Stimulated activated CD4-positive, alpha-beta T cell treated with anti-CD3 and anti-CD28 coated beads, TNF-alpha, amount 100 ng/mL, for 24 hours (primary cell): ENCODE measurements around the gene DLX3.
"Not testable (repeated sequence)": the region's sequence is repeated elsewhere in the genome, so short reads cannot be mapped to it uniquely, and the experiment has no call there.

ENCODE experiments used
- DNase-seq, 3 experiments: peaks; one replicate each; pipeline ENCODE4 v3.0.0-alpha.2; 2020; ENCODE audit warnings: low read depth in 3 of 3

Gene DLX3

GRCh38 chr17:49995055-49995738 lies at the start of gene DLX3:
DLX3 (minus strand) TSS chr17:49995224; CDS start chr17:49994998, 226 bp downstream.
- peak in 1 of 3 experiments; percentile 25 for DNase-seq

DNA sequence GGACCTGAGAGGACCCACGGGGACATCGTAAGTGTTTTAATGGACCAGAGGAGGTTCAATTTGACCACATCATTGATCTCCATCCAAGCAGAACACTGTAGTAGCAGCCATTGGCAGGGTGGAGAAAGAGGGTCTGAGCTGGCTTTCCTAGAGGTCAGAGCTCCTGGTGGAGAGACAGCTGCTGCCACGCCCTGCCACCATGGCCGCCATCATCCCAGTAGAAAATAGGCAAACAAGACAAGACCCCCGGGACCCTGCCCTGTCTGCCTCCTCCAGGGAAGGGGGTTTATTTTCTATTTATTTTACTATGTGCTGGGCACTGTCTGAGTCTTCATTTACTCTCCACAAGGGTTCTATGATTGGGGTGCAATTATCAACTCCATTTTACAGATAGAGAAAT lies 49.5 kb upstream of the DLX3 start:
- no peak for DNase-seq

DNA sequence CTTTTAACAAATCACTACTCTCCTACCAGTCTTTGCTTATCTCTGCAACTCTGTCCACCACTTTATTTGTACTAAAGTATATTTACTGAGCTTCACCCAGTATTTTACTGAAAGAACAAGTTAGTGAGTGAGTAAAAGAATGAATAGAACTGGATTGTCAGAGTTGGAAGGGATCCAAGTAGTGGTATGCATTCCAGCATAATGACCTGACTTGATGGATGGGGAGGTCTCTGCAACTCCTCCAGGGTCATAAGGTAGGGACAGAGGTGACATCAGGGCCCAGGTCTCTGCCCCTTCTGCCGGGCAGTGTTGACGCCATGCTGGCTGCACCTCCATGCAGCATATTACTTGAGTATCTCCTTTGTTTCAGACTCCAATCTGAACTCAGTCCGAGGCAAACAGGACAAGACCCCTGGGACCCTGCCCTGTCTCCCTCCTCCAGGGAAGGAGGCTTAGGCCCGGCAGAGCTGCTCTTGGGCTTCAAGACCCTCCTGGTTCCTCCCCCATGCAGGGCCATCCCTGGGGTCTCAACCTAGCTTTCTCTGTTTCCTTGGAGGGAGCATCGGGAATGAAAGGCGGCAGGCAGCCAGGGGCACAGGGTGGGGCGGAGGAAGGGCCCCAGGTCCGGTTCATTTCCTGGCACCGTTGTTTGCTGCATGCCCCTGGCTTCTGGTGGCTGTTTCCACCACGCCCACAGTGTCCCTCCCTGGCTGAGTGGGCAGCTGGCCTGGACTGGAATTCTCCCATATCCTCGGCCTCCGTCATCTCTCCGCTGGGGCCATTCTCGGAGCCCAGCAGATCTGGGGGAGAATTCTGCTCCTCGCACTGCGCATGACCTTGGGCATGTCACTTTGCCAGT lies 48.5 kb upstream of the DLX3 start:
- DNase-seq: no peak

GRCh38 chr17:50042211-50042610 lies 47.2 kb upstream of the DLX3 start:
- DNase-seq: no peak

GRCh38 chr17:50040496-50040895 lies 45.5 kb upstream of the DLX3 start:
- DNase-seq: not testable (repeated sequence)

DNA sequence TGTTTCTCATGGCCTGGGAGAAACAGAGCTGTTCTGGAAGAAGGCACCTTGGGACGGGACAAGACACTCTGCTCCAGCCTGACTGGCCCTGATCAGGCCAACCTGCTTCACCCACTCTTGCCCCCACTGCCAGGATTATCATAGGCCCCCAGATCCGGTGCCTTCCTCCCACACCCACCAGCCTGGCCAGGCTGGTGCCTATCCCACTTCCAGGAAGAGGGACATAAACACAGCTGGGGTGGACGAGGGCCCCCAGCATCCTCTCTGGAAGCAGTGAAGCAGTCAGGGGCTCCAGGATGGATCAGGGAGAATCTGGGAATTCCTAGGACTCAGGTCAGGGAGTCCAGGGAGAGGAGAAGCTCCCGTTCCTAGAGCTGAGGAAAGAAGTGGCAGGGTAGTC lies 44.0 kb upstream of the DLX3 start:
- no peak for DNase-seq

GRCh38 chr17:50037321-50038107 lies 42.5 kb upstream of the DLX3 start:
- DNase-seq: no peak

DNA sequence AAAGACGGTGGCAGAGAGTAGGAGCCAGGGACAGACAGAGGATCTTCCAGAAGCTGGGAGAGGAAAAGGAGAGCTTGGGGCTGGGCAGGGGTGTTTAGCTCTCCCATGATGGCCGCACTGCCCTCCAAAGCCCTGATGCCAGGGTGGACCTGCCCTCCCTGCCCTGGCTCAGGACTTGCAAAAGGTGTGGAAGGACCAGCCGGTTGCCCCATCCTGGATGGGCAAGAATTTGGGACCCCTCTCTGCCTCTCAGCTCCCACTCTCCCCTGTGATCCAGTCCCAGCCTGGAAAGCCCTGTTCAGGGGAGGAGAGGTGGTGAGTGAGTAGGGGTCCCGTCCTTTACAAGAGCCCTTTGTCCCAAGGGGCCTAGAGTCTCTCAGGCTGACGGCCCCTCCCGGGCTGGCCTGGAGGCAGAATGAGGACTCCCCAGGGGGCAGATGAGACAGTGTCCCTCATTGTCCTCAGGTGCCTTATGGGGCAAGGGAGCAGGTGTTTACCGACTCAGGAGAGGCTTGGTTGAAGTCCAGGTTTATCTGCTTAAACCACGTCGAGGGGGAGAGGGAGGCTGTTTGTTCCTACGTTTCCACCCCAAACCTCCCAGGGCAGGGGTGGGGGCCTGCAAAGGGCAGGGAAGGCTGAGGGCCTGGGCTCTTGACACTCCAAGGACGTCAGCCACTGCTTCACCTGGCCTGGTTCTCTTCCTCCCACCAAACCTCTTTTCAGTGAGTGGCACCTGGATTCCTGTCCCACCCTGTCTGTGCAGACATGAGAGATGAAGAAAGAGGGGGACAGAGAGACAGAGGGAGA lies 41.6 kb upstream of the DLX3 start:
- no peak for DNase-seq

DNA sequence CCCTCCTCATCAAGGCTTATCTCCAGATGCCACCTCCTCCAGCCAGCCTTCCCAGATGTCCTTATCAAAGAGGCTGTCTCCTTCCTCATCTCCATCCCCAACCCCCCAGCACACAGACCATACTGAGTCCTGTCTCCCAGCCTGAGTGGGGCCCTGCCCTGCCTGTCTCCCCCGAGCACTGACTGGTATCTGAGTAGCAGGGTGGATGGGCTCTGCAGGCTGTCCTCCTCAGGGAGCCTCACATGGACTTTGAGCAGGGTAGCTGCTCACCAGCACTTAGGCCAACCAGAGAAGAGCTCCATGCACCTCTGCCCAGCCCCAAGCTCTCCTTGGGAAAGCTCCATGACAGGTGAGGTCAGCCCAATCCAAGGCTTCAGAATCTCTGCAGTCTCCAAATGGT lies 40.9 kb upstream of the DLX3 start:
- no peak for DNase-seq

DNA sequence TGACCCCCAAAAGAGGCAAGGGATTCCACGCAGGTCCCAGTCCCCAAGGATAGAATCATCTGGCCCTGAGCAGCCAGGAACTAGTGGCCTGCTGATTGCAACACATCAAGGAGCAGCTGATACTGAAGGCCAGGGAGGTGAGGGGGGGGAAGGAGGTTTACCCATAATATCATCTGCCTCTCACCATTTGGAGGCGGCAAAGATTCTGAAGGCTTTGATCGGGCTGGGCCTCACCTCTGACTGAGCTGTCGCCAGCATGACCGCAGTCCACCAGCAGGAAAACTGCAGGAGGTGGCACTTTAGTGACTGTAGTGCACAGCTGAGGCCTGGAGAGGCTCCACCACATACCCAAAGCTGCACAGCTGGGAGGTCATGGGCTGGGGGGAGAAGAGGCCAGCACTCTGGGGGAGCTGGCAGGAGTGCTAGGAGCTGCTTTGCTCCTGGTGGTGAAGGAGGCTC lies 40.4 kb upstream of the DLX3 start:
- no peak for DNase-seq

DNA sequence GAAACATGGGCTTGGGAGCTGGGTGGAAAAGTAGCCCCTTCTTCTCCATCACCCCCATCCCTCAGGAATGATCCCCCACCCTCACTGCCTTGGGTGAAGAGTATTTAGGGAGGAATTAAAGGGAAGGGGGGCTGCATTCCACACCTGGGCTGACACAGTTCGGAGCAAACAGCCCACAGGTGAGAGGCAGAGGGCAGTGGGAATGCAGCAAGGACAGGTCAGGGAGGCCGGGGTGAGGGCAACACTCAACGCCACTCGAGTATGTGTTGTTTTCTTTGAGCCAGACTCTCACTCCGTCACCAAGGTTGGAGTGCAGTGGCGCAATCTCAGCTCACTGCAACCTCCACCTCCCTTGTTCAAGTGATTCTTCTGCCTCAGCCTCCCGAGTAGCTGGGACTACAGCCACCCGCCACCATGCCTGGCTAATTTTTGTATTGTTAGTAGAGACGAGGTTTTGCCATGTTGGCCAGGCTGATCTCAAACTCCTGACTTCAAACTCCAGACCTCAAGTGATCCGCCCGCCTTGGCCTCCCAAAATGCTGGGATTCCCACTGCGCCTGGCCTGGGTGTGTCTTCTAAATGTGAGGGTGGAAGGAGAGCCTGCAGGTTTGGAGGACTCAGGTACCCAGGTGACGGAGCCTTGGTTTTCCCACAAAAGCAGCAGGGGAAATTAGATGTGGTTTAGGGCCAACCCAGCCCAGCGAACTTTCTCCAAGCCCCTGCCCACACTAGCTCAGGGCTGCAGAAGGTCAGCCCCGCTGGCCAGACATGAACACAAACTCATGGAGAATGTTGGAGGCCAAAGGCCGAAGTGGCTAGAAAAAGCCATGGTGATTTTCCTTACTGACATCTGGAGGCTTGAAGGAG lies 39.7 kb upstream of the DLX3 start:
- no peak for DNase-seq

DNA sequence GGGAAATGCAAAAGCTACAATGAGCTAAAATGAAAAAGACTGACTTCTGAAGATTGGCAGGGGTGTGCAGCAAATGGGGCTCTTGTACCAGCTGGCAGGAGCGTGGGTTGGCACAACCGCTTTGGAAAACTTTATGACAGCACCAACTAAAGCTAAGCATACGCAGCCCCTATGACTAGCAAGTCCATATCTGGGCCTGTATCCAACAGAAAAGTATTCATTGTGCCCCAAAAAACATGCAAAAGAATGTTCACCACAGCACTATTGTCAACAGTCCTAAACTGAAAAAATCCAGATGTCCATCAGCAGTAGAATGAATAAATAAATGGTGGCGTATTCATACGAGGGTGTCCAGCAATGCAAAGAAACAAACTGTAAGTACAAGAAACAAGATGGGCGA lies 38.3 kb upstream of the DLX3 start:
- no peak for DNase-seq

DNA sequence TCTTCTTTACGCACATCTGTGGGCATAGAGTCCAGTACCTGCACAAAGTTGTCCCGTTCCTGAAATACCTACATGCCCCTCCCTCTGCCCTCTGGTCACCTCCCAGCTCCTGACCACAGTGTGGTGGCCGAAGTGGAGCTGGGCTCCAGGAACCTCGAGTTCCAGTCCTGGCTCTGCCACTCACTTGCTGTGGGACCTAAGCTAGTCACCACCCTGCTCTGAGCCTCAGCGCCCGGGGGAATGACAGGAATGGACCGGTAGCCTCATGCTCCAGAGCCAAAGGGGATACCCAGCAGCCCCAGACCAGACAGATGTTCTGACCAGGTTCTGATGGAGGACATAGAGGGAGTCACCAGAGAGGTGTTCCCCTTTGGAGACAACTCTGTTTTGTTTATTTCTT lies 34.2 kb upstream of the DLX3 start:
- DNase-seq: no peak

- DNase-seq: no peak
Measured at GRCh38 chr17:50028736-50029120, 33.7 kb upstream of the DLX3 start.

GRCh38 chr17:50027881-50028735 lies 33.1 kb upstream of the DLX3 start:
- no peak for DNase-seq

GRCh38 chr17:50027172-50027880 lies 32.3 kb upstream of the DLX3 start:
- no peak for DNase-seq

DNA sequence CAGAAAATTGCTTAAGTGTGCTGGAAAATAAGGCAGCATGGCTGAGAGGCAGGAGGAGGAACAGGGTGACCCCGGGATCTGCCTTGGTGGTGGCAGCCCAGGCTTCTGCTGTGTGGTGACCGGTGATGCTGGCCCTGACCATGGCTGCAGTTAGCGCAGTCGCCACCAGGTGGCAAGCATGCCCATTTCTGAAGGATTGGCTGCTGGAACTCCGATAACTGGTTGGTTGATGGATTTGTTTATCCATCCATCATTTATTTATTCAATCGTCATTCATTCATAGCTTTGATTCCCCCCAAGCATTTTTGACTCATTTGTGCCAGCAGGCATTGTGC lies 31.8 kb upstream of the DLX3 start:
- DNase-seq: peak; percentile 65 to 79 (median 68)

DNA sequence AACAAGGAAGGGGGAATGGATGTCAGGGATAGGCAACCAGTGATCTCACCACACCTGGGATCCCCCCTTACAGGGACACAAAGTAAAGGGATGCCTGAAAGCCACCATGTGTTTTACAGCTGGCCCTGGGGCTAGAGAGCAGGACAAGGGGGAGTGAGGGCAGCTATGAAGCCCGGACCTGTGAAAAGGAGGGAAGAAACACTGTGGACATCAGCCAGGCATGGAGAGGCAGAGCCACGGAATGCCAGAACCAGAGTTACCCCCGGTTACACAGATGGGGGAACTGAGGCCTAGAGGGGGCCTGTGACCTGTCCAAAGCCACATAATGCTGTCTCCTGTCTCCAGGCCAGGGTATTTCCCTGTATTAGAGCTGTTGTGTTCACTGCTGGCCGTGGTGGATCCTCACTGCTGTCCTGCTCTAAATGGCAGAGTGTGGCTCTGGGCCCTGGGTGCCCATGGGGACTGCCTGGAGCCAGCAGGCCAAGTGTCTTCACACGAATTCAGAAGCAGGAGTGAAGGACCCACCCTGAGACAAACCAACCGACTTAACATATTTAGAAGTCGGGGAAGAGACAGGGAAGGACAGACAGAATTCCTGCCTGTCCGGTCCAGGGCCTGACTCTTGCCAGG lies 31.1 kb upstream of the DLX3 start:
- DNase-seq: no peak

DNA sequence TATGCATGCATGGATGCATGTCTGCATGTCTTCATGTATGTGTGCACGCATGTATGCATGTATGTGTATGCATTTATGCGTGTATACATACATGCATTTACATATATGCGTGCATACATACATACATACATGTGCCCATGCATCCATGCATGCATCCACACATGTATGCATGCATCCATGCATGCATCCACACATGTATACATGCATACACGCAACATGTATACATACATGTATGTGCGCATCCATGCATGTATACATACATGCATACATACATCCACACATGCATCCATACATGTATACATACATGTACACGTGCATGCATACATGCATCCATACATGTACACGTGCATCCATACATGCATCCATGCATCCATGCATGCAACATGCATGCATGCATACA lies 29.8 kb upstream of the DLX3 start:
- DNase-seq: no peak
